Measurements from ENCODE around the gene CRB2.

DNA sequence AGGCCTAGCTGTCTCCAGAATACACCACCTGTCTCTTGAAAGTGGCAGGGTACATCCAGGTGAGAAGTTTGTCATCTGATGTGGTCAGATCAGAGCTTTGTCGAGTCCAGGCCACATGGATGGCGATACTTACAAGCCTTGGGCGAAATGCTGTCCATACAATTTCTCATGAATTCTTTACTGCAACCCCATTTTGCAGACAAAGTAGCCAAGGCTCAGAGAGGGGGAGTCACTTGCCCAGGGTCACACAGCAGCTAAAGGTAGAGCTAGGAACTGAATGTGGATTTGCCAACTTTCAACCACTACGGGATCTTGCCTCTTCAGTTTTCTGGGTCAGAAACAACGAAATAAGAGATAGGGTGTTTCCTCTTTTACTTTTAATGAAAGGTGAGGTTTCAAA lies 35.2 kb downstream of the CRB2 start:
- TF ChIP-seq, protein P1, sequence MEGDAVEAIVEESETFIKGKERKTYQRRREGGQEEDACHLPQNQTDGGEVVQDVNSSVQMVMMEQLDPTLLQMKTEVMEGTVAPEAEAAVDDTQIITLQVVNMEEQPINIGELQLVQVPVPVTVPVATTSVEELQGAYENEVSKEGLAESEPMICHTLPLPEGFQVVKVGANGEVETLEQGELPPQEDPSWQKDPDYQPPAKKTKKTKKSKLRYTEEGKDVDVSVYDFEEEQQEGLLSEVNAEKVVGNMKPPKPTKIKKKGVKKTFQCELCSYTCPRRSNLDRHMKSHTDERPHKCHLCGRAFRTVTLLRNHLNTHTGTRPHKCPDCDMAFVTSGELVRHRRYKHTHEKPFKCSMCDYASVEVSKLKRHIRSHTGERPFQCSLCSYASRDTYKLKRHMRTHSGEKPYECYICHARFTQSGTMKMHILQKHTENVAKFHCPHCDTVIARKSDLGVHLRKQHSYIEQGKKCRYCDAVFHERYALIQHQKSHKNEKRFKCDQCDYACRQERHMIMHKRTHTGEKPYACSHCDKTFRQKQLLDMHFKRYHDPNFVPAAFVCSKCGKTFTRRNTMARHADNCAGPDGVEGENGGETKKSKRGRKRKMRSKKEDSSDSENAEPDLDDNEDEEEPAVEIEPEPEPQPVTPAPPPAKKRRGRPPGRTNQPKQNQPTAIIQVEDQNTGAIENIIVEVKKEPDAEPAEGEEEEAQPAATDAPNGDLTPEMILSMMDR (IDR thresholded peaks at IDR 0.05): no peak
- no peak for TF ChIP-seq POLR2A (IDR thresholded peaks at IDR 0.05)

All from body of pancreas (tissue), 4 donors.